ENCODE results near the gene SLIT3. TPM values are rescaled to one million over a fixed set of nuclear protein-coding genes. Genes with fewer than 3 reads are reported as not detected.
A peak's percentile ranks its signal among the peaks of the same experiment; 100 is the strongest.

SLIT3 gene
- total RNA-seq, 1 donor from 2014 or later: 0.22 TPM

- H3K4me1 Mint-ChIP-seq: peaks cover 6% of the 10 kb centered on the region
- Histone ChIP-seq H3K36me3 (no peaks in the 10 kb centered on the region), H3K27ac (no peak overlapping the region), H3K9ac (no peak overlapping the region), H3K4me2 (no peak overlapping the region), H3K4me3 (no peak overlapping the region), H4K20me1 (ENCODE audit: low read depth) (peaks cover 5% of the 10 kb centered on the region), H3K79me2 (ENCODE audit: low read depth) (no peaks in the 10 kb centered on the region), H3K27me3 (no peaks in the 10 kb centered on the region), H3K4me1 (peaks cover 9% of the 10 kb centered on the region), H3K9me3 (ENCODE audit: low read depth) (no peaks in the 10 kb centered on the region), H3F3A (ENCODE audit: low read depth) (no peaks in the 10 kb centered on the region), H2AFZ (replicated peaks) (no peak overlapping the region)
- H3K36me3 Mint-ChIP-seq: no peaks in the 10 kb centered on the region
- no peak overlapping the region for H3K4me3 Mint-ChIP-seq
- H3K27me3 Mint-ChIP-seq (ENCODE audit: insufficient read depth, low read depth): peaks cover 4% of the 10 kb centered on the region
- TF ChIP-seq EZH2phosphoT487 (IDR thresholded peaks at IDR 0.05) (no peak), EZH2 (IDR thresholded peaks at IDR 0.05) (no peak)
- TF ChIP-seq, protein P1, sequence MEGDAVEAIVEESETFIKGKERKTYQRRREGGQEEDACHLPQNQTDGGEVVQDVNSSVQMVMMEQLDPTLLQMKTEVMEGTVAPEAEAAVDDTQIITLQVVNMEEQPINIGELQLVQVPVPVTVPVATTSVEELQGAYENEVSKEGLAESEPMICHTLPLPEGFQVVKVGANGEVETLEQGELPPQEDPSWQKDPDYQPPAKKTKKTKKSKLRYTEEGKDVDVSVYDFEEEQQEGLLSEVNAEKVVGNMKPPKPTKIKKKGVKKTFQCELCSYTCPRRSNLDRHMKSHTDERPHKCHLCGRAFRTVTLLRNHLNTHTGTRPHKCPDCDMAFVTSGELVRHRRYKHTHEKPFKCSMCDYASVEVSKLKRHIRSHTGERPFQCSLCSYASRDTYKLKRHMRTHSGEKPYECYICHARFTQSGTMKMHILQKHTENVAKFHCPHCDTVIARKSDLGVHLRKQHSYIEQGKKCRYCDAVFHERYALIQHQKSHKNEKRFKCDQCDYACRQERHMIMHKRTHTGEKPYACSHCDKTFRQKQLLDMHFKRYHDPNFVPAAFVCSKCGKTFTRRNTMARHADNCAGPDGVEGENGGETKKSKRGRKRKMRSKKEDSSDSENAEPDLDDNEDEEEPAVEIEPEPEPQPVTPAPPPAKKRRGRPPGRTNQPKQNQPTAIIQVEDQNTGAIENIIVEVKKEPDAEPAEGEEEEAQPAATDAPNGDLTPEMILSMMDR (IDR thresholded peaks at IDR 0.05): no peak
- peak overlapping the region; percentile 8 for H3K27ac Mint-ChIP-seq
- H3K9me3 Mint-ChIP-seq: no peaks in the 10 kb centered on the region
- DNase-seq (ENCODE audit: low spot score): peak; percentile 18
These were observed 592.9 kb downstream of the SLIT3 start for GRCh38 chr5:168707716-168708695.

GRCh38 chr5:168706655-168707069 is 594.3 kb downstream of the SLIT3 start:
- no peak overlapping the region for H2AFZ ChIP-seq (replicated peaks)
- H3K79me2 ChIP-seq (ENCODE audit: low read depth): no peaks in the 10 kb centered on the region
- H3K9me3 Mint-ChIP-seq: no peaks in the 10 kb centered on the region
- peak; percentile 78 for DNase-seq (ENCODE audit: low spot score)
- no peak overlapping the region for H3K9ac ChIP-seq
- no peak for TF ChIP-seq EZH2phosphoT487 (IDR thresholded peaks at IDR 0.05)
- TF ChIP-seq, protein P1 (IDR thresholded peaks at IDR 0.05): peak; percentile 78
- no peak overlapping the region for H3K27ac ChIP-seq
- H3K9me3 ChIP-seq (ENCODE audit: low read depth): no peaks in the 10 kb centered on the region
- no peaks in the 10 kb centered on the region for H3F3A ChIP-seq (ENCODE audit: low read depth)
- H3K4me3 Mint-ChIP-seq: no peak overlapping the region
- H3K27me3 ChIP-seq: no peaks in the 10 kb centered on the region
- no peak overlapping the region for H3K27ac Mint-ChIP-seq
- H3K36me3 ChIP-seq: no peaks in the 10 kb centered on the region
- no peaks in the 10 kb centered on the region for H3K4me1 Mint-ChIP-seq
- H3K4me1 ChIP-seq: peaks cover 9% of the 10 kb centered on the region
- H4K20me1 ChIP-seq (ENCODE audit: low read depth): peaks cover 5% of the 10 kb centered on the region
- no peak overlapping the region for H3K4me3 ChIP-seq
- H3K4me2 ChIP-seq: no peak overlapping the region
- no peaks in the 10 kb centered on the region for H3K36me3 Mint-ChIP-seq
- H3K27me3 Mint-ChIP-seq (ENCODE audit: insufficient read depth, low read depth): peaks cover 4% of the 10 kb centered on the region

- Histone ChIP-seq H2AFZ (replicated peaks) (no peak overlapping the region), H3K27ac (no peak overlapping the region), H3K79me2 (ENCODE audit: low read depth) (no peaks in the 10 kb centered on the region), H3K36me3 (no peaks in the 10 kb centered on the region), H3K4me1 (peaks cover 9% of the 10 kb centered on the region), H3K27me3 (no peaks in the 10 kb centered on the region), H3K9me3 (ENCODE audit: low read depth) (no peaks in the 10 kb centered on the region), H3F3A (ENCODE audit: low read depth) (no peaks in the 10 kb centered on the region), H3K4me3 (no peak overlapping the region), H4K20me1 (ENCODE audit: low read depth) (peaks cover 5% of the 10 kb centered on the region), H3K4me2 (no peak overlapping the region), H3K9ac (no peak overlapping the region)
- DNase-seq (ENCODE audit: low spot score): no peak
- no peak overlapping the region for H3K4me3 Mint-ChIP-seq
- no peak overlapping the region for H3K27ac Mint-ChIP-seq
- no peaks in the 10 kb centered on the region for H3K4me1 Mint-ChIP-seq
- no peaks in the 10 kb centered on the region for H3K9me3 Mint-ChIP-seq
- TF ChIP-seq EZH2phosphoT487 (IDR thresholded peaks at IDR 0.05) (no peak), EZH2 (IDR thresholded peaks at IDR 0.05) (no peak)
- TF ChIP-seq, protein P1 (IDR thresholded peaks at IDR 0.05): no peak
- H3K36me3 Mint-ChIP-seq: no peaks in the 10 kb centered on the region
- H3K27me3 Mint-ChIP-seq (ENCODE audit: insufficient read depth, low read depth): peaks cover 4% of the 10 kb centered on the region
These were observed 595.6 kb downstream of the SLIT3 start for GRCh38 chr5:168705321-168705720.
